Measurements from ENCODE around the gene MIP.
"Not testable (repeated sequence)": the region's sequence is repeated elsewhere in the genome, so short reads cannot be mapped to it uniquely, and the experiment has no call there.

MIP gene

DNA sequence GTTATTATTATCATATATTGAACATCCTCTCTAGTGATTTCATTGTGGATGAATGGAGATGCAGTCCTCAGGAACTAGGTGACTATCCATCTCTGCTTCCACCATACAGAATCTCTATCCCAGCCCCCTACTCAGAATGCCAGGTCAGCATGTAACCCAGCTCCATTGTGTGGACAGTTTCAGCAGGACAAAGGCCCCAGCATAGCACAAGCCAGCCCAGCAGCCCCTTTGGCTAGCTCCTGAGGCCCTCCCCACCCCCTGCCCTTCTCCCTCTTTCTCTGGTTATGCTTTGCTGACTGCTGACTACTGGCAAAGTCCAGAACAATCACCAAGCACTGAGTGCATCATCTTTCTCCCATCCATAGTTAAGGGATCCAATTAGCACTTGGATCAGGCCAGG is 8.1 kb upstream of the MIP start:
- no peak for DNase-seq

- DNase-seq, result peak; percentile 66
Observed at GRCh38 chr12:56461235-56462159, 7.0 kb upstream of the MIP start.

DNA sequence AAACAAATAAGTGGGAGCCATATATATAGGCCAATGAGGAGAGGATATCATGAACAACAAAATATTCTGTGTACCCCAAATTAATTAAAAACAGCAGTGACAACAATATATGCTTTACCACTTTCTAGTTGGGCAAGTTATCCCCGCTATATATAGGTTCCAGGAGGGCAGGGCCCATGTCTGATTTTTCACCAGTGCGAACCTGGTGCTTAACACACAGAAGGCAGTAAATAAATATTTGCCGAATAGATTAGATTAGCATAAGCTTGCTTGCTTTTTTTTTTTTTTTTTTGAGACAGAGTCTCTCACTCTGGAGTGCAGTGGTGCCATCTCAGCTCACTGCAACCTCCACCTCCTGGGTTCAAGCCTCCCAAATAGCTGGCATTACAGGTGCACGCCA is 3.4 kb upstream of the MIP start:
- no peak for DNase-seq

- no peak for DNase-seq
Observed at GRCh38 chr12:56451147-56451546, 3.3 kb downstream of the MIP start.

DNA sequence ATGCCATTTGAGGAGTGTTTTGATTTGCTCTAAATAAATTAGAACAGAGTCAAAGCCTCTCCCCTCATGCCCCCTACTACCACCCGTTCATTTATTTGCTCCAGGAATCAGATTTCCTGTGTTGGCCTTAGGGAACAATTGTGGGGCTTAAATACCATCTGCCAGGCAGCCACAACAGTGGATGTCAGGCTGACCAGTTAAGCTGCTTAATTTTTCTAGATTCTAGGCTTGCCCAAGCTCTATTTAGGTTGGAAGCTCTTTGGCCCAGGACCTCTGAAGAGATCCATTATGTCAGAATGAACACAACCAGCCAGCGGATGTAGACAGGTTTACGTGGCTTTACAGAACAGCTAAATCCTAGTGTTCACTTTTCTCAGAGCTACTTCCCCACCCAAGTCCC is 4.2 kb downstream of the MIP start:
- no peak for DNase-seq

DNA sequence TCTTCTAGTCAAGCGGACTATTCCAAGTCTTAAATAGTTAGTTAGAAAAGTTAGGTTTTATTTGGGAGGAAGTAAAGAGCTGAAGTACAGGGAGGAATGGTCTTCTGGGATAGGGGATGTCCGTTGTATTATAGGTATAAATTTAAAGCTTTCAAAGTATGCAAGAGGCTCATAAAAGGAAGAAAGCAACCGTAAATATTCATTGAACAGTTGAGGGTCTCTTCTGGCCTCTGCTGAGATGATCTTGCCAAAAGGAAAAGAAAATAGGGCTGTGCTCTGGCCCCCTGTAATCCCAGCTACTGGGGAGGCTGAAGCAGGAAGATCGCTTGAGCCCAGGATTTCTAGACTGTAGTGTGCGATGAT is 4.9 kb downstream of the MIP start:
- DNase-seq, result no peak

GRCh38 chr12:56448860-56449621 is 5.4 kb downstream of the MIP start, which contains the start of gene TIMELESS:
TIMELESS (minus strand) TSS chr12:56449426; CDS start chr12:56434170, 15,256 bp downstream.
- DNase-seq, result peak; percentile 93

DNA sequence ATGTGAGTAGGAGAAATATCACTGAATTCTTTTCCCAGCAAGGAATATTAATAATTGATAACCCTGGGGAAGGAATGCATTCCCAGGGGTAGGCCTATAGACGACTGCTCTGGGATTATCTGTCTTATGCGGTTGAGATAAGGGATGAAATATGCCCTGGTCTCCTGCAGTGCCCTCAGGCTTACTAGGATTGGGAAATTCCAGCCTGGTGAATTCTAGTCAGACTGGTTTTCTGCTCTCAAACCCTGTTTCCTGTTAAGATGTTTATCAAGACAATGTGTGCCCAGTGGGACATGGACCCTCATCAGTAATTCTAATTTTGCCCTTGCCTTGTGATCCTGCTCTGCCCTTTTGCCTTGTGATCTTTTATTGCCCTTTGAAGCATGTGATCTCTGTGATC is 11.2 kb downstream of the MIP start:
- DNase-seq, result not testable (repeated sequence)

GRCh38 chr12:56437430-56438176 is 16.9 kb downstream of the MIP start:
- no peak for DNase-seq

DNA sequence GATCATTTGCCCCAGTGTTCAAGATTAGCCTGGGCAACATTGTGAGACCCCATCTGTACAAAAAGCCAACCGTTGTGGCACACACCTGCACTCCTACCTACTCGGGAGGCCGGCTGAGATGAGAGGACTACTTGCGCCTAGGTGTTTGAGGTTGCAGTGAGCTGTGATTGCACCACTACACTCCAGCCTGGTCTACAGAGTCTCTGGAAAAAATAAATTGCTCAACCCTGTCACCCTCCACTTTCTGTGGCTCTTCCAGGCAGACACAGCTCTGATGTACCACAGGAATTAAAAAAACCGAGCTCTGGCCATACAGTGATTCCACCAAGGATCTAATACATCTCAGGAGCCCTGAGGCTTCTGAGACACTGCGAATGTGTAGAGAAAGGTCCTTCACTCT is 19.6 kb downstream of the MIP start:
- no peak for DNase-seq

DNA sequence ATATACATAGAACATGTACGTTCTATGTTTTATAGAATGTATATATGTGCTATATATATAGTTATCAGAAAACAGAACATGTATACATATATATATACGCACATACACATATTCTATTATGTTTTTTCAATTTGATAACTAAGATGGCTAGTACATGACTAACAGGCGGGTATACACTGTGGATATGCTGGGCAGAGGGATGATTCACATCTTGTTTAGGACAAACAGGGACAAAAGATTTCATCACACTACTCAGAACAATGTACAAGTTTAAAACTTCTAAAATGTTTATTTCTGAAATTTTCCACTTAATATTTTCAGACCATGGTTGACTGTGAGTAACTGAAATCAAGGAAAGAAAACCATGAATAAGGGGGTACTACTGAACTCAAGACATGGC is 22.6 kb downstream of the MIP start:
- no peak for DNase-seq

DNA sequence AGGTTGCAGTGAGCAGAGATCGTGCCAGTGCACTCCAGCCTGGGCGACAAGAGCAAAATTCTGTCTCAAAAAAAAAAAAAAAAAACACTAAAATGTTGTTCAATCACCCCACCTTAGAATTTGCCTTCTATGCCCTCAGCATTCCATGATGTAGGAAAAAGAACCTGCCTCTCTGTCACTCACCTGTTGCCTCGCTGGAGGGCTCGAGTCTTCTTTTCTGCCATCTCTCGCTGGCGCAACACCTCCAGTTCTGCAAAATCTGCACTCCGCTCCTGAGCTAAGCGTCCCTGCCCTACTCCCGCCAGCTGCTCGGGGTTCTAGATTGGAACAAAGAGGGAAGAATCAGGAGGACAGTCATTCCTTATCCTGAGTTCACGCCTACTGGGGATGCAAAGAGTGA is 23.2 kb downstream of the MIP start:
- no peak for DNase-seq

DNA sequence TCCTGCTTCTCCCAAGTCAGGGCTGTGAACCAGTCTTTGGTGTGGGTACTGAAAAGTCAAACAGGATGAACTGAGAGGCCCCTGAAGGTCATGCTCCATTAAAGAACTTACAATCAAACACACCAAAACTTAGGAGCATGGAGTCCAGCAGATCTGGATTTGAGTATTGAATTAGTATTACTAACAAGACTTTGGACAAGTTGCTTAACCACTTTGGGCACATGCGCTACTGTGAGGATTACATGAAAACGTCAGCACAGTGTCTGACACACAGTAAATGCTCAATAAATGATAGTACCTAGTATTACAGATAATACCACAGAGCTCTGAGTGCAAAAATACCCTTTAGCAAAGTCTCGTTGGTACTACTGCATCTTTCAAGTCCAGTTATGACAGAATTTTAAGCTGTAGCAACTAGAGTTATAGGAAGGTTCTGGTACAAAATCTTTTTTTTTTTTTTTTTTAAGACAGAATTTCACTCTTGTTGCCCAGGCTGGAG is 28.5 kb downstream of the MIP start:
- DNase-seq, result no peak

GRCh38 chr12:56425193-56425592 is 29.3 kb downstream of the MIP start:
- no peak for DNase-seq

- no peak for DNase-seq
Observed at GRCh38 chr12:56420411-56420810, 34.0 kb downstream of the MIP start.

- DNase-seq, result no peak
Observed at GRCh38 chr12:56417739-56418138, 36.7 kb downstream of the MIP start.

DNA sequence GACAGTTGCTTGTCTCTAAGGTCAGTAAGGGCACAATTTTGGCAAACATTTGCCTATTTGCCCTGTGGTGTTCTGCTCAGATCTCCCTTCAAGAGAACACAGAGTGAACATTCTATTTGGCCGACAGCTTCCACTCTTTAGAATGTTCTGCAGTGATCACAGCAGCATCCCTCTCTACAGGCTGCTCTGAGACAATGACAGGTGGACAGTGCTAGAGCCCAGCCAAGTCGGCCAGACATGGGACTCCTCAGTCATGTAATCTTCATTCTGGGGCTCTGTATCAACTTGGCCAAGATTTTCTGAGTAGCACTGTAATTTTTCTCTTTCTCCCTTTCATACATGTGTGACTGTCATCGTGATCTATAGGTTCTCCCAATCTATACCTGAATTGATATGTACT is 40.1 kb downstream of the MIP start:
- DNase-seq, result no peak

- no peak for DNase-seq
Observed at GRCh38 chr12:56413392-56413791, 41.1 kb downstream of the MIP start.

DNA sequence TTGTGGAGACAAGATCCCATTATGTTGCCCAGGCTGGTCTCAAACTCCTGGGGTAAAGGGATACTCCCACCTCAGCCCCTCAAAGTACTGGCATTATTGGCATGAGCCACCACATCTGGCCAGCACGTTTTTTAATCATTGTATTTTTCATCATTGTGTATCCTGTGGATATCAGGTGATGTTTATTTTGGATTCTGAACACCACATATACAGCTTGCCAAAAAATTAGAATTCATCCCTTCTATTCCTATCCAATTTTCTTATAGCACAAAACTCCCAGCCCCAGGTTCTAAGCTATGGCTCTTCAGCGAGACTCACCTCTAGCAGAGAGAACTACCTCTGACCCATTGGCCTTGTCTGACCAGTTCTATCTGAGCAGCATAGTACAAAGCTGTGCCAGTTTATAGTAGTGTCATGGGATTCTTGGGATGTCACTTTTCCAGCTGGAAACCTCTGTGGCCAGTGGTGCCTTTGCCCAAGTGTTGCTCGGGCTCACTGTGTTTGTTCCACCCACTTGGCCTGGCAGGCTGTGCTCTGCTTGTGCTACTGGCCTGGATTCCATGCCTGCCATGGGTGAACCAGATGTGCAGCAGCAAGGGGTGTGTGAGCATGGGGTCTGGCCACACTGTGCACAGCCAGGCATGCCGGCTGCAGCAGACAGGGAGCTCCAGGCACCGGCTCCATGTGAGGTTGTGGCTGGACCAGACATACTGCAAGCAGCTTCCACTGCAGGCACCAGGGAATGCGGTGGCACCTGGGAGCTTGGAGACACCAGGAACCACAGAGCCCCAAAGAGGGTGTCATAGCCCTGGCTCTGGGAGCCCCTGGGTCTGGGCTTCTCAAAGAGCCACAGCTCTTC is 42.4 kb downstream of the MIP start:
- DNase-seq, result no peak

DNA sequence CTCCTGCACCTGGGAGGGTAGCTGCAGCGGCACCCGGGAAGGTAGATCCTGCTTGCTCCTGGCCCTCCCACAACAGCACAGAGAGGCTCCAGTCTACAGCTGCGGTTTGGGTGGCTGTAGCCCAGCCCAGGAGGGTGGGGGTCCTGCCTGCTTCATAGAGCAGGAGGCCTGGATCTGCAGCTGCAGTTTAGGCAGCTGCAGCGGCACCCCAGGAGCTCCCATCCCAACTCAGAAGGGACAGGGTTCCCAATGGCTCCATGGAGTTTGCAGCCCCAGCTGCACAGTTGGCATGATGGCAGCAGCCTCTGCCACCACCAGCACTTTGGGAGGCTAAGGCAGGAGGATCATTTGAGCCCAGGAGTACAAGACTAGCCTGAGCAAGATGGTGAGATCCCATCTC is 43.7 kb downstream of the MIP start:
- DNase-seq, result no peak

- no peak for DNase-seq
Observed at GRCh38 chr12:56408799-56409417, 45.5 kb downstream of the MIP start.

GRCh38 chr12:56404227-56404626 is 50.2 kb downstream of the MIP start:
- not testable (repeated sequence) for DNase-seq

Data from NCI-H226 (cell line).